Measurements from ENCODE around the gene HBZ. TPM values are rescaled to one million over a fixed set of nuclear protein-coding genes. Genes with fewer than 3 reads are reported as not detected.

HBZ gene
- total RNA-seq, 1 donor from 2014 or later, result not detected

DNA sequence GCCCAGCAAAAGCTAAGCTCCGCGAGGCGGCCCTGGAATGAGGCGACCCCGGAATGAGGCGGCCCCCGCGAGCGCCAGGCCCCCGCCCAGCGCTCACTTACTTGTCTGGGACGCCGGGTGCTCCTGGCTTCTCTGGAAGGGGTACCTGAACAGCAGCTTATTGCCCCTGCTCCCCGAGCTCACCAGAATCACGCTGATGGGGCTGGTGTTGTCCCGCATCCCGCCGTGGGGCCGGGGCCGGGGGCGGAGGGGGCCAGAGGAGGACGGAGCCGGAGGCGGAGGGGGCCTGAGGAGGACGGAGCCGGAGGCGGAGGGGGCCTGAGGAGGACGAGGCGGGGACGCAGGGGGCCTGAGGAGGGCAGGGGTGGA, 14.4 kb upstream of the HBZ start:
- TF ChIP-seq CTCF (IDR thresholded peaks at IDR 0.05), result no peak
- Mint-ChIP-seq H3K4me1 (ENCODE audit: unreplicated experiment) (peaks cover 34% of the 10 kb centered on the region), H3K36me3 (ENCODE audit: unreplicated experiment) (peaks cover 2% of the 10 kb centered on the region), H3K27ac (ENCODE audit: unreplicated experiment) (peak overlapping the region; percentile 61), H3K9me3 (ENCODE audit: unreplicated experiment) (no peaks in the 10 kb centered on the region), H3K4me3 (ENCODE audit: unreplicated experiment) (peak overlapping the region; percentile 78), H3K27me3 (ENCODE audit: unreplicated experiment) (no peaks in the 10 kb centered on the region)
- no peak for DNase-seq (ENCODE audit: extremely low spot score, unreplicated experiment)

- Mint-ChIP-seq H3K27me3 (ENCODE audit: unreplicated experiment) (peaks cover 7% of the 10 kb centered on the region), H3K4me1 (ENCODE audit: unreplicated experiment) (peaks cover 26% of the 10 kb centered on the region), H3K27ac (ENCODE audit: unreplicated experiment) (no peak overlapping the region), H3K9me3 (ENCODE audit: unreplicated experiment) (no peaks in the 10 kb centered on the region), H3K4me3 (ENCODE audit: unreplicated experiment) (peak overlapping the region; percentile 69), H3K36me3 (ENCODE audit: unreplicated experiment) (peaks cover 2% of the 10 kb centered on the region)
- TF ChIP-seq CTCF (IDR thresholded peaks at IDR 0.05), result no peak
- no peak for DNase-seq (ENCODE audit: extremely low spot score, unreplicated experiment)
These were observed 12.1 kb upstream of the HBZ start for GRCh38 chr16:140175-140857.

DNA sequence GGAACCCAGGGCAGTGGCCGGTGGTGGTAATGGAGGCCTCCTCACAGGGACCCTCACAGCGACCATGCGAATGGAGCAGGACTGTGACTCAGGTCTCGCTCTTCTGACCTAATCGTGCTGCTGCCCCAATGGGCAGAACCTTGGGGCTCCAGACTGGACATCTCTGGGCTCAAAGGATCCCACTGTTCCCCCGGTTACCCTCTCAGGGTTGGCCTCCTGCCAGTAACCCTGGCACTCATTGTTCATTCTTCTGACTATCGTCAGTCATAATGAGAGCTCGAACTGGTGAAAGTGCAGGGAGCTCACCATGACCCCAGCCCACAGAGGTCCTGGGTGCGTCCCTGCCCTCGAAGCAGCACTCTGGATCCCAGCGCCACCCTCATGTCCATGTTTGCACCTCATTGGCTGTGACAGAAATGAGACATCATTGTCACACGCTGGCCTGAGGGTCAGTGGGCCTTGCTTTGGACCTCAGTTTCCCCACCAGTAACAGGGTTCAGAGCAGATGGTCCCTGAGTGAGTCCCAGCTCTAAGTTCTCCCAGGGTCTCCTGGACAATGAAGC, 10.0 kb upstream of the HBZ start:
- H3K36me3 Mint-ChIP-seq (ENCODE audit: unreplicated experiment), result no peaks in the 10 kb centered on the region
- no peak for TF ChIP-seq CTCF (IDR thresholded peaks at IDR 0.05)
- no peak overlapping the region for H3K27ac Mint-ChIP-seq (ENCODE audit: unreplicated experiment)
- H3K4me3 Mint-ChIP-seq (ENCODE audit: unreplicated experiment), result no peak overlapping the region
- H3K9me3 Mint-ChIP-seq (ENCODE audit: unreplicated experiment), result no peaks in the 10 kb centered on the region
- H3K4me1 Mint-ChIP-seq (ENCODE audit: unreplicated experiment), result peaks cover 12% of the 10 kb centered on the region
- no peak for DNase-seq (ENCODE audit: extremely low spot score, unreplicated experiment)
- peaks cover 7% of the 10 kb centered on the region for H3K27me3 Mint-ChIP-seq (ENCODE audit: unreplicated experiment)

- H3K4me3 Mint-ChIP-seq (ENCODE audit: unreplicated experiment), result no peak overlapping the region
- H3K4me1 Mint-ChIP-seq (ENCODE audit: unreplicated experiment), result peaks cover 7% of the 10 kb centered on the region
- no peaks in the 10 kb centered on the region for H3K36me3 Mint-ChIP-seq (ENCODE audit: unreplicated experiment)
- DNase-seq (ENCODE audit: extremely low spot score, unreplicated experiment), result no peak
- no peak overlapping the region for H3K27ac Mint-ChIP-seq (ENCODE audit: unreplicated experiment)
- H3K27me3 Mint-ChIP-seq (ENCODE audit: unreplicated experiment), result peaks cover 7% of the 10 kb centered on the region
- no peak for TF ChIP-seq CTCF (IDR thresholded peaks at IDR 0.05)
- H3K9me3 Mint-ChIP-seq (ENCODE audit: unreplicated experiment), result no peaks in the 10 kb centered on the region
These were observed 9.4 kb upstream of the HBZ start for GRCh38 chr16:143047-143446.

DNA sequence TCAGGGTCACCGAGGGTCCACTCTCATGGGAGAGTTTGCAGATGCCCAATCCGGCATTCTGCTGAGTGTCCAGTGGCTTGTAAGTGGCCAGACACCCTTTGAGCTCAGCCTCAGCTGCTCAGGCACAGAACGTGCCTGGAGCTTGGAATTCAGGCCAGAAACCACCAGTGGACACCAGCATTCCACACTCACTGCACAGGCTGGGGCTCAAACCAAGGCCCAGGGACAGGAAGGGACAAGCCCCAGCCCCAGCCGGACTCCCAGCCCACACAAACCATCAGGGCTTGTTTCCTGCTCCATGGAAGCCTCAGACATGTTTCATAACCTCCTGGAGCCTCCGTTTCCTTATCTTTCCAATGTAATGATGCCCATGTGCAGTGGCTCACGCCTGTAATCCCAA, 9.0 kb upstream of the HBZ start:
- Mint-ChIP-seq H3K27me3 (ENCODE audit: unreplicated experiment) (peaks cover 7% of the 10 kb centered on the region), H3K27ac (ENCODE audit: unreplicated experiment) (no peak overlapping the region), H3K4me3 (ENCODE audit: unreplicated experiment) (no peak overlapping the region), H3K9me3 (ENCODE audit: unreplicated experiment) (no peaks in the 10 kb centered on the region), H3K36me3 (ENCODE audit: unreplicated experiment) (no peaks in the 10 kb centered on the region), H3K4me1 (ENCODE audit: unreplicated experiment) (peaks cover 10% of the 10 kb centered on the region)
- no peak for TF ChIP-seq CTCF (IDR thresholded peaks at IDR 0.05)
- DNase-seq (ENCODE audit: extremely low spot score, unreplicated experiment), result no peak
